ENCODE results near the gene GLRX3.

The GLRX3 gene

DNA sequence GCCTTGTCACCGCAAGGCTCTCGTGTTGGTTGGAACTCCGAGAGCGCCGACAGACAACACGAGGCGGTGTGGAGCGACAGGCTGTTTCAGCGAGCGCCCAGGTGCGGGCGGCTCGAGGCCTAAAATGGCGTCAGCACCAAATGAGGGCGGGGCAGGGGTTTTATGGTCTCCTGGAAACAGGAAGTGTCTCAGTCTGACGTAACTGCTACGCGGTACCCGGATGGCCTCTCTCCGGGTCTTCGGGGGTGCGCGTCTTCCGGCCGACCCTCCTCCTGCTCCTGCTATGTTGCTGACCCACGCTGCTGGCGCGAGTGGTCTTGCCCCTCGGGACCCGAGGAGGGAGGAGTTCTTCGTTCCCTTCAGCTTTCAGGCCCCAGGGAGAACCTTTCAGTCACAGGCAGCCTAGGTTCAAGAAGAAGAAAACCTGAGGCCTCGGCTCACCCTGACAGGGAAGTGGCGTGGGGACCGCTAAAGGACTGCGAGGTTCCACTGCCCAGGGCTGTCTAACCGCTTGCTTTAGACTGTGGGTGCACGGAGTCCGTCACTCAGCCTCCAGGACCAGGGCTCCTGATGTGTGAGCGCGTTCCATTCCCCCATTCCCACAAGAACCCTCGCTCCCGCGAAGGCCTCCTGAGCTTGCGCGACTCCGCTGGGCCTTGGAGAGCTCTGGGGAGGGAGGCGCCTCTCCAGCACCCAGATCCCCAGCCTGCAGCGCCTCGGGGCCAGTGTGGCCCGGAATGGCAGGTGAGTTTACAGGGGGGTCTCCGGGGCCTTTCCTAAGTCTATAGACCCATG, 77.3 kb downstream of the GLRX3 start:
- no peak for DNase-seq

DNA sequence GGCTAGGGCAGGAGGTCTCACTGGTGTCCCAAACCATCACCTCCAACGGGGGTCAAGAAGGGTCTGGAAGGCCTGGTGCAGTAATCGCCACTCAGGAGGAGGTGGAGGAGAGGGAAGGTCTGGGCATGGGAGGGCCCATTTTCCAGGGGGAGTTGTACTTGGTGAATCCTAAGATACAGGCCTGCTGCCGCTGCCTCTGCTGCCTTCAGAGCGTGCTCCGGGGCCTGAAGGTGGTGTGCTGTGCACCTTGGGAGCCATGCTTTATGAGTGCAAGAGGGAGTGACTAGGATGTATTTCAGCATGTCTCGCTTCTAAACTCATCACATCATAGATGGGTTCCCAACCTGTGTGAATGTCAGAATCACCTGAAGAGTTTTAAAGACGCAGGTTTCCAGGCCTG, 78.2 kb downstream of the GLRX3 start:
- no peak for DNase-seq

GRCh38 chr10:130215151-130215930, 79.2 kb downstream of the GLRX3 start:
- no peak for DNase-seq

GRCh38 chr10:130215931-130216231, 79.7 kb downstream of the GLRX3 start:
- no peak for DNase-seq

DNA sequence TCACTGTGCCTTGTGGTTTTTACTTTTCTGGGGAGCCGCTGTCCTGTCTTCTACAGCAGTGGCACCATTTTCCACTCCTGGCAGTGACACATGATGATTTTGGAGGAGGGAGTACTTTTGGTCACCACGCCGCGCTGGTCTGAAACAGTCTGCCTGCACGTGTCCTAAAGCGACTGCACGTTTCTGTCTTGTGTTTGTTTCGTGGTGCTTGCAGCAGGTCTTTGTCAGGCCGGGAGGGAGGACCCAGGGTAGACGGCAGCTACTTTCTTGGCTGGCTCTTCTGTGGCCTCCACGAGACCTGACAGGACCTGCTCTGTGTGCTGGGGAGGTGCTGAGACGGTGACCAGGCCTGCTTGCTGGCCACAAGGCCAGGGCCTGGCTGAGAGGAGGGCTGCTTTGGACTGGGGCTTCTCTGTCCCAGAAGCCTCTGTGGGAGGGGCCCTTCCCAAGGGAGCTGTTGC, 82.0 kb downstream of the GLRX3 start:
- no peak for DNase-seq

DNA sequence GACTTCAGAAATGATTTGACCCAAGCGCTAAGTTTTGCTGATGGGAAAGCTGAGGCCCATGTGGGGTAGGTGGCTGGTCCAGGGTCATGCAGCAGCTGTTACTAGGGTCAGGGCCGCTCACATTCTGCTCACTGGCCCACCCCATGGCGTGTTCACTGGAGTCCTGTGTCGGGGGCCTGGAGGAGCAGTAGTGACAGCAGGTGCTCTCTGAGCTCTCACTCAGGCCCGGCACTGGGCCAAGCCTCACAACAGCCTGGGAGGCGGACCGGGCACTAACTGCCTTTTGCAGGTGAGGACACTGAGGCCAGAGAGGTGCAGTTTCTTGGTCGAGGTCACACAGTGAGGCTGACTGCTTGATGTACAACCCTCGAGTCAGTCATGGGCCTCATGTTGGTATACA, 82.7 kb downstream of the GLRX3 start:
- no peak for DNase-seq

- DNase-seq, result no peak
Observed at GRCh38 chr10:130220251-130221185, 84.3 kb downstream of the GLRX3 start.

DNA sequence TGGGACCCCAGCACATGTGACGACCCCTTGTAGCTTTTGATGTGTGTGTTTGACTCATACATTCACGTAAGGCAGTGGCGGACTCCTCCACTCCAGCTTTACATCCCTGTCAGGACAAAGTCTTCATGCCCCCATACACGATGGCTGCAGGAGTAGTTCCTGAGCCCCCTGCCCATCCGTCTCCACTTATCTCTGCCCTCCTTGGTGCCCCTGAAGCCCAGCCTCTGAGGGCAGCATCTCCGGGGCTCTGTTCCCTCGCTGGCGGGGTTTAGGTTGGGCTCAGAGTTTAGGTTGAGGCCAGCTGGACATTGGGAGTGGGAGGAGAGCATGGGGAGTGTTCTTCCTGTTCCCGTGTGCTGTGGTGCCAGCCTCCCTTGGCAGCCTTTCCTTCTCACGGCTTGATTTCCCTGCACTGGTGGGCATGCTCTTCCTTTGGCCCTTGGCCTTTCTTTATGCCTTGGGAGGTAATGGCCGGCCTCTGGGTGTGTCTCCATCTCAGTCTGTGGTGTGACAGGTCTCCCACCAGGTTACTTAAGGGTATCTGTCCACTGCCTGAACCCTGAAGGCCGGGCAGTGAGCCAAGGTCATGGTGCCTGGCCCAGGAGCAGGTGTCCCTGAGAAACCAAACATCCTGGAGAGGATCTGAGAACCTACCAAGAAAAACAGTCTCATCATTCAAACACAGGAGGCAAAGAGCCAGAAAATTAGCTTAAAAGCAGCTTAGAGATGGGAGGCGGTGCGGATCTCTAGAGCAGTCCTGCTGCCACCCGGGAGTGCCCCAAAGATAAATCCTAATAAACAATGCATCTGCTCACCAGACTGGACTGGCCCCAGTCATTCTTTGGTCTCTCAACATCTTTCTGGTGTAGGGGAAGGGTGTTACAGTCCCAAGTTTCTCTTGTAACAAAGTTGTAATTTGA, 85.5 kb downstream of the GLRX3 start:
- no peak for DNase-seq

GRCh38 chr10:130222381-130222780, 86.2 kb downstream of the GLRX3 start:
- DNase-seq, result no peak

- no peak for DNase-seq
Observed at GRCh38 chr10:130224228-130224627, 88.0 kb downstream of the GLRX3 start.

DNA sequence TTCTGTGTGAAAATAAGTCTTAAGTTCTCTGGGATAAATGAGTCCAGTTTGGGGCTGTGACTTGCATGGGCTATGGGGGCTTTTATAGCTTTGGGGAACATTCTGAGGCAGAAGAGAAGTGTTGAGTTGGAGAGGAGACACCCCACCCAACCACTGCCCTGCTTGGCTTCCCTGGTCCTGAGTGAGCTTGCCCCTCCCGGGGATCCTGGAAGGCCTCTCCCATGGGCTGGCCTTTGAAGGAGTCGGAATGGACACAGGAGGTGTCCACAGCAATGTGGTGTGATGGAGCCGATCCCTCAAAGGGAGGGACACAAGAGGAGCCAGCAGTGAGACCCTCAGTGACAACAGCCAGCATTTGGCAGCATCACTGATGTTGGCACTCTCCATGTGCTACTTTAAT, 89.8 kb downstream of the GLRX3 start:
- no peak for DNase-seq

GRCh38 chr10:130227883-130228282, 91.7 kb downstream of the GLRX3 start:
- no peak for DNase-seq

Data from NCI-H1436 (cell line).